HG03378 (cell line): ENCODE results near the gene NONO.
"Not testable (repeated sequence)": the region's sequence is repeated elsewhere in the genome, so short reads cannot be mapped to it uniquely, and the experiment has no call there.

Source experiments
- ATAC-seq: cut with Tn5 transposase; IDR thresholded peaks from one replicate; pipeline ENCODE4 v1.9.1; 2021; ENCODE audit warnings: mild to moderate bottlenecking, moderate library complexity; ENCODE audit not compliant: unreplicated experiment

Gene NONO

DNA sequence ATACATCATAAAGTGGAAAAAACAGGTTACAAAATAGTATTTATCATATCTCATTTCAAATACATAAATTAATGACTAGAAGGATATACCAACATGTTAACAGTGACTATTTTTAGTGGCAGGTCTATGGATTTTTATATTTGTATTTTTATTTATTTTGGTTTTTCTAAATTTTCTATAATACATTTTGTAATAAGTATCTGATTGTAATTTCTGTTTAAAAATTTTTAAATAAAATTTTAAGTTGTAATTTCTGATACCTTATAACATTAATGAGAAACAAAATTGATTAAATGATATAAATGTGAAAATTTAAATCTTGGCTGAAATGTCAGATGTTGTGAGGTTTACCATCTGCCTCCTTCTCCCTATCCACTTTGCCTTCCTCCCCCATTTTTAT is 2.5 kb downstream of the NONO start:
- ATAC-seq, result no peak

GRCh38 chrX:71291381-71291780 is 7.9 kb downstream of the NONO start:
- ATAC-seq, result no peak

DNA sequence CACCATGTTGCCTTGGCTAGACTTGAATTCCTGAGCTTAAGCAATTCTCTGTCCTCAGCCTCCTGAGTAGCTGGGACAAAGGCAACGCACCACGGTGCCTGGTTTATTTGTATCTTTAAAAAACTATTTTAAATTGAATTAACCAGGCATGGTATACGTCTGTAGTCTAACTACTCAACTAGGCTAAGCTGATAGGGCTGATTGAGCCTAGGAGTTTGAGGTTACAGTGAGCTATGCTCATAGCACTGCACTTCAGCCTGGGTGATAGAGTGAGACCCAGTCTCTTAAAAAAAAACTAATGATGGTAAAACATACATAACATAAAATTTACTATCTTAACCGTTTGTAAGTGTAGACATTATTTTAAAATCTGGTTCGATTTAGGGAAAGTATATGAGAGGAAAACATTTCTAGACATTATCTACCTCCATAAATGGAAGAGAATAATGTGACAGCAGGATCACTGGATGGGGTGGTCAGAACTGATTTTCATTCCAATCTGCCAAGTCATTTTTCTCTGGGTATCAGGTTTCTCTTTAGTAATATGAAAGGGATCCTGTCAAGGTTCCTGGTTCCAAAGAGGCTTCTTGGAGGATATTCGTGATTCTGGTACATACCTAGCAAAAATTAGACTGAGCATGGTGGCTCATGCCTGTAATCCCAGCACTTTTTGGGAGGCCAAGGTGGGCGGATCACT is 9.4 kb downstream of the NONO start:
- no peak for ATAC-seq

DNA sequence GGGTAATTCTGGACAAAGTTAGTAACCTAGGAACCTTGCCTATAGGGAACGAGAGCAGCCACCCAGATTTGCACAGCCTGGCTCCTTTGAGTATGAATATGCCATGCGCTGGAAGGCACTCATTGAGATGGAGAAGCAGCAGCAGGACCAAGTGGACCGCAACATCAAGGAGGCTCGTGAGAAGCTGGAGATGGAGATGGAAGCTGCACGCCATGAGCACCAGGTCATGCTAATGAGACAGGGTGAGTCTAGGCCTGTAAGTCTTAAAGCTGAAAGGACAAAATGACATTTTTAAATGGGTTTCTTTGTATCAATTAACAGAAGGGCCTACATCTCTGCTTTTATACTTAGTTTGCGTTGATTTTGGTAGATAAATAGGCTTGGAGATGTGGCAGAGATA is 13.4 kb downstream of the NONO start:
- no peak for ATAC-seq

DNA sequence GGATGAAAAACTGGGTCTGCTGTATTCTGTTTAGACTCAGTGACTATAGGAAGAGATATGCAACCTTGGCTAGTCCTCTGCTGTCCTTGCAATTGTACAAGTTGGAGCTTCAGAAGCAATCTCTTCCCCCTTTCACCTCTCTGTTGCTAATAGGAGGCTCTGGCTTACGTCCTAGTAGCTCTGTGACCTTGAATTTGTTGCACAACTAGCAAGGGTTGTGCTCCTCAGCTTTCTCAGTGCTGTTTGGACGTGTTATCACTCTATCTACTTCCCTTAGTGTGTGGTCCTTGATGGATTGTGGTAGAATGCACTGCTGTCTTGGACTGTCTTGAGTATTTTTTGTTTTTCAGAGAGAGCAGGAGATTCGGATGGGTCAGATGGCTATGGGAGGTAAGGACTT is 14.7 kb downstream of the NONO start:
- no peak for ATAC-seq

GRCh38 chrX:71300064-71300463 is 16.6 kb downstream of the NONO start:
- not testable (repeated sequence) for ATAC-seq

DNA sequence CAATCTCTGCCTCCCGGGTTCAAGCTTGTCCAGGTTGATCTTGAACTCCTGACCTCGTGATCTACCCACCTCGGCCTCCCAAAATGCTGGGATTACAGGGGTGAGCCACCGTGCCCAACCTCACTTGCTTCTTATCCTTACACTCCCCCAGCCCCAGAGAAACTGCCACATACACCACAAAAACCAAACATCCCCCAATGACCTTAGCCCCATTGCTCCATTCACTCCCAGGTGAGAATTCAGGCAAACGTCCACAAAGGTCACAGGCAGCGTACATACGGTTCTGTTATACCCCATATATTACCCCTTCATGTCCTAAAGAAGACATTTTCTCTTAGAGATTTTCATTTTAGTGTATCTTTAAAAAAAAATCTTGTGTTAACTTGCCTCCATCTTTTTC is 17.1 kb downstream of the NONO start:
- ATAC-seq, result not testable (repeated sequence)

DNA sequence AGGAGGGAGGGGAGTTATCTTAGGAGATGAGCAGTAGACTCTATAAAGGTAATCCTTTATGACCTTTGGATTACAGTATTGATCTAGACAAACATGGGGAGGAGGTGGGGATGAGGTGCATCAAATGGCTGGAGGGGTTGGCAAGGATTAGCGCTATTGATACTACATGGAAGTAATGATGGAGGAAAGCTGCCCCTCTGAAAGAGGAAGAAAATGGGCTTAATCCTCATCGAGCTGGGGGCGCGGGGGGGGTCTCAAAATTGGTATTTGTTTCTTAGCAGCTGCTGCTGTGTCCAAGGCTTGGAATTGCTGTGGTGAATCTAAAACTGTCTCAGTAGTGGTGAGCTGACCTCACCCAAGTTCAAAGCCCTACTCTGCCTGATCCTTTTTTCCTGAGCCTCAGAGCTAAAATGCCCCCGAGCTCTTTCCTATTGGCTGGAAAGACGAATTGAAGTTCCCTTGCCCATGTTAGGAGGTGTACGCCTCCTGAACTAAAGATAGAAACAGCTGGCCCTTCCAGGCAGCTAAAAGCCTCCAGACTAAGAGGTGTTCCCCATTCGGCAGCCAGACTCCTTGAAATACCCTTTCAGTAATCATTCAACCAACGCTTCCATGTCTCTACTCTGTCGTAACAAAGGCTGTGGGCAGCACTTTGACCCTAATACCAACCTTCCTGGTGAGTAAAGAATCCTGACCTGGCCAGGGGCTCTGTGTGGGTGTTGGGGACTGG is 17.9 kb downstream of the NONO start, which contains the start of gene ITGB1BP2:
Gene ITGB1BP2, plus strand, starts transcription at position 556 of the 730 bp plus-strand sequence. Its CDS starts 57 bp downstream, at position 613.
- ATAC-seq, result no peak

DNA sequence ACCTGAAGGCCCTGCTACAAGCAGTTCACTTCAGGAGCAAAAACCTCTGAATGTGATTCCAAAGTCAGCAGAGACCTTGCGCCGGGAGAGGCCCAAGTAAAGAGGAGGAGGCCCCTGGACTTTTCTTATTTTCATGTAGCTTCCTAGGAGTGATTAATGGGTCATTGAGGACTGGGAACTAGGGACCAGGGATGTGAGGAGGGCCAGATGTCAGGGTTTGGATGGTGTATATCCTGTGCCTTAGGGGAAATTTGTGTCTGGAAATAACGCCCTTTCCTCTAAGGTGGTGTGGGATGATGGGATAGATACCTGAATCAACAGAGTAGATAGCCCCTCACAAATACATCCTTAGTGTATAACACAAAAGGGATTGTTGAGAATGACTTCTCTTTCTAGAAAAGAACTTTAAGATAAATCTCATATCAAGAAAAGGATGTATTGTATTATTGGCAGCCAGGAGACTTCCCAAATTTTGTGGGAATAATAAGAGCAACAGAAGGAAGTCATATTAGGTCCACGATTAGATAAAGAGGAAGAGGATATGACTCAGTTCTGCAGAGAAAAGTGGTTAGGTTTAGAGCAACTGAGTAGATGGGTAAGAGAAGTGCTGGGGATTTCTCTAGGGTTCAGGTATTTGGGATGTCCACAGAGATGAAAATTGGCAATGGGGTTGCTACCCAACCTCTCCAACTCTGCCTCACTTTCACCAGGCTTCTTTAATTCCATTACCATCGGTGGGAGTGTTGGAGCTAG is 19.2 kb downstream of the NONO start:
- ATAC-seq, result no peak

- no peak for ATAC-seq
Measured at GRCh38 chrX:71304561-71304960, 21.1 kb downstream of the NONO start.

- ATAC-seq, result no peak
Measured at GRCh38 chrX:71315917-71316316, 32.5 kb downstream of the NONO start.

GRCh38 chrX:71316959-71317358 is 33.5 kb downstream of the NONO start:
- ATAC-seq, result not testable (repeated sequence)

DNA sequence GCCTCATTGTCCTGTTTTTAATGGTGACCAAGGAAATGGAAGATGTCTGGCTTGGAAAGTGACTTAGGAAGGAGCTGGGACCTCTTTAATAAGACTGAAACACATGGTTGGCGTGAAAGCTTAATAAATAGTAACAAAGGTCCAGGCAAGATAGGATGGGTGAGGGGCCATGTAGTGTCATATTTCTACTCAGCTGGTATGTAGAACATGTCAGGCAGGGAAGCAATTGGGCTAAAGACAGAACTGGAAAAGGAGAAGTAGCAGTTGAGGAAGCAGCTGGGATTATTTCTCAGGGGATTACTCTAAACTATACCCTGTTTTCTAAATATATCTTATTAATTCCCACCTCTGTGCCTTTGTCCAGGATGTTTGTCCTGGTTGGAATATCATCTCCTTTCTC is 36.7 kb downstream of the NONO start:
- no peak for ATAC-seq

DNA sequence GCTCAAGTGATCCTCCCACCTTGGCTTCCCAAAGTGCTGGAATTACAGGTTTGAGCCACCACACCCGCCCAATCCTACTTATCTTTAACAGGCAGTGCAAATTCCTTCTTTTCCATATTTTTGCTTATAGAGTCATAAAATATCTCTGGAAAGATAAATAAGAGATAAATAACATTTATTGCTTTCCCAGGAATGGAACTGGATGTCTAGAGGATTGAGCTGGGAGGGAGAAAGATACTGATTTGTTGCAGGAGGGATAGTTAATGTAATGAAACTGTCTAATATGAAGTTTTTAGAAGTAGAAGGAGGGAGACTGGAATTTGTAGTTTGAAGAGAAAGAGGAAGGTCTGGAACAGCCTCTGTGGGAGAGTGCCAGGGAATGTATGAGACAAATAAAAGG is 38.3 kb downstream of the NONO start:
- ATAC-seq, result no peak

DNA sequence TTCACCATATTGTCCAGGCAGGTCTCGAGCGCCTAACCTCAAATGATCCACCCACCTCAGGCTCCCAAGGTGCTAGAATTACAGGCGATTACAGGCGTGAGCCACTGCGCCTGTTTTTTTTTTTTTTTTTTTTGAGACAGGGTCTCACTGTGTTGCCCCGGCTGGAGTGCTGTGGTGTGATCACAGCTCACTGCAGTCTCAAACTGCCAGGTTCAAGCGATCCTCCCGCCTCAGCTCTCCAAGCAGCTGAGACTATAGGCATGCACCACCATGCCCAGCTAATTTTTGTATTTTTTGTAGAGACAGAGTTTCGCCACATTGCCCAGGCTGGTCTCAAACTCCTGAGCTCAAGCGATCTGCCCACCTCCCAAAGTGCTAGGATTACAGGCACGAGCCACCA is 41.0 kb downstream of the NONO start:
- not testable (repeated sequence) for ATAC-seq

GRCh38 chrX:71326394-71326793 is 43.0 kb downstream of the NONO start:
- no peak for ATAC-seq

- not testable (repeated sequence) for ATAC-seq
Measured at GRCh38 chrX:71349151-71349665, 65.8 kb downstream of the NONO start.

DNA sequence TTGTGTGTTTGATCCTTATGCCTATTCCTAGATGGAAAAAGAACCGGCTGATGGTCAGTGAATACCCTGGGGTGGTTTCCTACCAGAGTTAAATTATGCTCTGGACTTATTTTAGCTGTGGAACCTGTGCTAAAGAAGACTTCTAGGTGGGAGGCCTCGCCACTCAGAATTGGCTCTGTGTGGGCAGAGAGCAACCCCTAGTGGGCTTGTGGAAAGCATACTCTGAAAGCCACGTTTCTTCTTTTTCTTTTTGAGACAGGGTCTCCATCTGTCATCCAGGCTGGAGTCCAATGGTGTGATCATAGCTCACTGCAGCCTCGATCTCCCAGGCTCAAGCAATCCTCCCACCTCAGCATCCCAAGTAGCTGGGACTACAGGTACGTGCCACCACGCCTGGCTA is 66.4 kb downstream of the NONO start:
- not testable (repeated sequence) for ATAC-seq
